HepG2 (cell line): ENCODE measurements around the gene AARS2.

Source experiments
- ARHGAP35 ChIP-seq: sonication (generic); formaldehyde crosslinking; IDR thresholded peaks from 2 replicates; pipeline ENCODE4 v1.9.0; 2022; ENCODE audit warnings: mild to moderate bottlenecking, inconsistent platforms, moderate library complexity, missing genetic modification reagents, borderline replicate concordance
- CEBPB ChIP-seq: IDR thresholded peaks from 2 replicates; pipeline ENCODE4 v1.6.1; 2011; ENCODE audit warnings: low read depth, low read length, improper control_type of control experiment, borderline replicate concordance
- CTCF ChIP-seq: sonication (generic); formaldehyde crosslinking; IDR thresholded peaks from 2 replicates; pipeline ENCODE4 v1.5.0; 2020; ENCODE audit warnings: mild to moderate bottlenecking, missing genetic modification reagents, moderate library complexity
- DNMT1 ChIP-seq: sonication (generic); formaldehyde crosslinking; IDR thresholded peaks from 2 replicates; pipeline ENCODE4 v1.5.1; 2020; ENCODE audit warnings: mild to moderate bottlenecking, missing genetic modification reagents
- ESRRA ChIP-seq: sonication (generic); formaldehyde crosslinking; IDR thresholded peaks from 2 replicates; pipeline ENCODE4 v1.5.1; 2020; ENCODE audit warnings: mild to moderate bottlenecking, low read depth, missing genetic modification reagents
- GABPA ChIP-seq, 2 experiments: IDR thresholded peaks; 2 replicates each; pipeline ENCODE4 v1.6.1; 2011 to 2016; ENCODE audit warnings: low read depth in 2 of 2, low read length in 1 of 2, missing biosample characterization in 1 of 2, missing genetic modification characterization in 1 of 2
- MTERF4 ChIP-seq: sonication (generic); formaldehyde crosslinking; IDR thresholded peaks from 2 replicates; pipeline ENCODE4 v1.8.0; 2023; ENCODE audit warnings: mild to moderate bottlenecking, missing genetic modification reagents
- NR2F6 ChIP-seq, 2 experiments: IDR thresholded peaks; 2 replicates each; pipeline ENCODE4 v1.6.1; 2016; ENCODE audit warnings: antibody characterized with exemption in 1 of 2, mild to moderate bottlenecking in 1 of 2
- YY1 ChIP-seq: IDR thresholded peaks from 2 replicates; pipeline ENCODE4 v1.6.1; 2011; ENCODE audit warnings: low read length, low read depth, moderate library complexity, mild to moderate bottlenecking; ENCODE audit not compliant: insufficient read depth, insufficient replicate concordance
- ZBTB40 ChIP-seq, 2 experiments: fragments of 450-650 bp in 1 of 2; sonication (generic) in 1 of 2; formaldehyde crosslinking in 1 of 2; IDR thresholded peaks; 2 replicates each; pipeline versions ENCODE4 v1.6.1 to v1.8.0; 2016 to 2022; ENCODE audit warnings: antibody characterized with exemption in 1 of 2, mild to moderate bottlenecking in 1 of 2, missing genetic modification reagents in 1 of 2
- ZNF143 ChIP-seq: sonication (generic); formaldehyde crosslinking; IDR thresholded peaks from 2 replicates; pipeline ENCODE4 v1.4.0; 2020; ENCODE audit warnings: missing genetic modification reagents
- TF ChIP-seq, protein P1 (sequence below): sonication (generic); formaldehyde crosslinking; IDR thresholded peaks from 2 replicates; pipeline ENCODE4 v1.4.0; 2020; ENCODE audit warnings: missing genetic modification reagents

- TF ChIP-seq CTCF (CRISPR knock-in tag) (peak; percentile 4; the same call in 1 of the 2 replicates), ESRRA (no peak), NR2F6 (IDR thresholded peaks at IDR 0.05) (no peak), NR2F6 (CRISPR knock-in tag; IDR thresholded peaks at IDR 0.05) (0 out of 2 replicates have a peak, but pooled peaks have one; percentile 12), YY1 (peak; percentile 30), ZNF143 (CRISPR knock-in tag) (no peak), ARHGAP35 (CRISPR knock-in tag) (no peak), MTERF4 (CRISPR knock-in tag) (no peak), CEBPB (no peak), DNMT1 (CRISPR knock-in tag) (no peak), GABPA (IDR thresholded peaks at IDR 0.05; ENCODE audit: low read depth, low read length) (no peak), GABPA (CRISPR knock-in tag; IDR thresholded peaks at IDR 0.05; ENCODE audit: low read depth) (no peak), ZBTB40 (IDR thresholded peaks at IDR 0.05) (no peak), ZBTB40 (CRISPR knock-in tag; IDR thresholded peaks at IDR 0.05) (no peak)
- TF ChIP-seq, protein P1, sequence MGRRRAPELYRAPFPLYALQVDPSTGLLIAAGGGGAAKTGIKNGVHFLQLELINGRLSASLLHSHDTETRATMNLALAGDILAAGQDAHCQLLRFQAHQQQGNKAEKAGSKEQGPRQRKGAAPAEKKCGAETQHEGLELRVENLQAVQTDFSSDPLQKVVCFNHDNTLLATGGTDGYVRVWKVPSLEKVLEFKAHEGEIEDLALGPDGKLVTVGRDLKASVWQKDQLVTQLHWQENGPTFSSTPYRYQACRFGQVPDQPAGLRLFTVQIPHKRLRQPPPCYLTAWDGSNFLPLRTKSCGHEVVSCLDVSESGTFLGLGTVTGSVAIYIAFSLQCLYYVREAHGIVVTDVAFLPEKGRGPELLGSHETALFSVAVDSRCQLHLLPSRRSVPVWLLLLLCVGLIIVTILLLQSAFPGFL (CRISPR knock-in tag), result no peak
Observed at GRCh38 chr6:44275749-44276648, 37.1 kb downstream of the AARS2 start.
